Gastroesophageal sphincter (tissue), 4 donors: ENCODE measurements around the gene RANGAP1. TPM values are rescaled to one million over a fixed set of nuclear protein-coding genes. Genes with fewer than 3 reads are reported as not detected.

Source experiments
- ATAC-seq: fragments of 150-250 bp; one replicate; pipeline ENCODE4 v1.9.1; 2016; ENCODE audit warnings: mild to moderate bottlenecking, moderate library complexity
- H3K27ac ChIP-seq, 4 donors: fragments of 200-600 bp; sonication (generic) in 3 of 4; 1 replicate in 3 of 4; 2 replicates in 1 of 4; pipeline ENCODE4 v1.5.1; 2016 to 2019
- H3K27me3 ChIP-seq: fragments of 200-600 bp; sonication (generic); one replicate; pipeline ENCODE4 v1.5.1; 2019
- H3K36me3 ChIP-seq, 2 donors: fragments of 200-600 bp; sonication (generic); one replicate each; pipeline ENCODE4 v1.5.1; 2019; ENCODE audit warnings: control low read depth in 1 of 2
- H3K4me1 ChIP-seq, 3 donors: fragments of 200-600 bp; sonication (generic); 1 replicate in 2 of 3; 2 replicates in 1 of 3; pipeline ENCODE4 v1.5.1; 2016 to 2019; ENCODE audit warnings: control low read depth in 2 of 3
- H3K4me3 ChIP-seq, 2 donors: fragments of 200-600 bp; sonication (generic); one replicate each; pipeline ENCODE4 v1.5.1; 2019; ENCODE audit warnings: mild to moderate bottlenecking in 1 of 2, moderate library complexity in 1 of 2
- H3K9me3 ChIP-seq, 3 donors: fragments of 200-600 bp; sonication (generic); one replicate each; pipeline ENCODE4 v1.5.1; 2017 to 2019; ENCODE audit warnings: control low read depth in 2 of 3
- CTCF ChIP-seq, 4 experiments: fragments of 200-600 bp in 2 of 4; fragments of 450-650 bp in 2 of 4; sonication (generic) in 1 of 4; IDR thresholded peaks; one replicate each; pipeline ENCODE4 v1.5.1; 2017 to 2019; ENCODE audit warnings: antibody characterized with exemption in 4 of 4, mild to moderate bottlenecking in 2 of 4, moderate library complexity in 2 of 4
- EP300 ChIP-seq: sonication (generic); formaldehyde crosslinking; IDR thresholded peaks from one replicate; pipeline ENCODE4 v1.6.1; 2017; ENCODE audit warnings: antibody characterized with exemption, mild to moderate bottlenecking
- POLR2A ChIP-seq, 2 donors: fragments of 450-650 bp; IDR thresholded peaks; one replicate each; pipeline ENCODE4 v1.6.1; 2017; ENCODE audit warnings: antibody characterized with exemption in 2 of 2, mild to moderate bottlenecking in 2 of 2, moderate library complexity in 1 of 2
- POLR2AphosphoS5 ChIP-seq: sonication (generic); formaldehyde crosslinking; IDR thresholded peaks from one replicate; pipeline ENCODE4 v1.6.1; 2017; ENCODE audit warnings: antibody characterized with exemption
- WGBS, 2 donors: methylation state at CpG; one replicate each; pipeline ENCODE4 v1.1.5; 2018; ENCODE audit warnings: low coverage in 1 of 2; 5-methylcytosine and 5-hydroxymethylcytosine counted together
- total RNA-seq, 4 donors: library from RNA; depleted of rRNA; stranded (reverse); fragments of >200 nt; gene quantifications; one replicate each; pipeline ENCODE4 v1.1.0, GENCODE V29; 2016

Gene RANGAP1
- total RNA-seq, 4 donors from 2014 or later = 47.9 to 91.5 (median 59.1) TPM

GRCh38 chr22:41247703-41248102 is 38.3 kb downstream of the RANGAP1 start:
- H3K36me3 ChIP-seq = peaks cover 0 to 77% of the 10 kb centered on the region in 2 donors
- TF ChIP-seq CTCF (IDR thresholded peaks at IDR 0.05) = no peak
- no peak for TF ChIP-seq POLR2A (IDR thresholded peaks at IDR 0.05)
- TF ChIP-seq POLR2AphosphoS5 = no peak
- no peak for TF ChIP-seq EP300
- no peaks in the 10 kb centered on the region for H3K27me3 ChIP-seq
- H3K4me1 ChIP-seq = no peaks in the 10 kb centered on the region
- no peak for ATAC-seq
- 80% methylated on average over 2 of the region's 7 CpGs; no CpG with 5 or more reads in 1 of the 2 donors for WGBS, 2 donors
- no peak overlapping the region for H3K4me3 ChIP-seq
- no peak overlapping the region for H3K27ac ChIP-seq
- H3K9me3 ChIP-seq = no peaks in the 10 kb centered on the region

GRCh38 chr22:41245917-41246499 is 40.0 kb downstream of the RANGAP1 start:
- WGBS, 2 donors = no CpG with 5 or more reads among the region's 21 CpGs
- peaks cover 0 to 60% of the 10 kb centered on the region in 2 donors for H3K36me3 ChIP-seq
- no peaks in the 10 kb centered on the region for H3K4me1 ChIP-seq
- no peak overlapping the region for H3K27ac ChIP-seq
- no peak overlapping the region for H3K4me3 ChIP-seq
- TF ChIP-seq CTCF (IDR thresholded peaks at IDR 0.05) = no peak
- no peaks in the 10 kb centered on the region for H3K9me3 ChIP-seq
- ATAC-seq = no peak
- no peaks in the 10 kb centered on the region for H3K27me3 ChIP-seq

- WGBS, 2 donors = 63 to 74% methylated on average over 3 to 4 of the region's 6 CpGs
- H3K4me1 ChIP-seq = peaks cover 0 to 6% (median 0%) of the 10 kb centered on the region in 3 donors
- no peak for ATAC-seq
- no peak overlapping the region for H3K4me3 ChIP-seq
- peaks cover 0 to 34% of the 10 kb centered on the region in 2 donors for H3K36me3 ChIP-seq
- no peak overlapping the region for H3K27ac ChIP-seq
- H3K9me3 ChIP-seq = no peaks in the 10 kb centered on the region
- H3K27me3 ChIP-seq = no peaks in the 10 kb centered on the region
- no peak for TF ChIP-seq POLR2A (IDR thresholded peaks at IDR 0.05)
Measured at GRCh38 chr22:41243361-41243760, 42.6 kb downstream of the RANGAP1 start.

GRCh38 chr22:41242396-41243117 is 43.4 kb downstream of the RANGAP1 start:
- no peak for ATAC-seq
- 84 to 91% methylated on average over 11 to 15 of the region's 18 CpGs for WGBS, 2 donors
- Histone ChIP-seq H3K9me3 (no peaks in the 10 kb centered on the region), H3K27ac (no peak overlapping the region), H3K27me3 (no peaks in the 10 kb centered on the region), H3K36me3 (peaks cover 0 to 26% of the 10 kb centered on the region in 2 donors), H3K4me3 (no peak overlapping the region), H3K4me1 (peaks cover 0 to 15% (median 3%) of the 10 kb centered on the region in 3 donors)
- TF ChIP-seq POLR2AphosphoS5 (no peak), CTCF (IDR thresholded peaks at IDR 0.05) (no peak), POLR2A (IDR thresholded peaks at IDR 0.05) (no peak), EP300 (no peak)

GRCh38 chr22:41241133-41241676 is 44.8 kb downstream of the RANGAP1 start:
- TF ChIP-seq CTCF (IDR thresholded peaks at IDR 0.05) (no peak), POLR2A (IDR thresholded peaks at IDR 0.05) (no peak), POLR2AphosphoS5 (no peak), EP300 (no peak)
- Histone ChIP-seq H3K27me3 (no peaks in the 10 kb centered on the region), H3K36me3 (peaks cover 0 to 12% of the 10 kb centered on the region in 2 donors), H3K9me3 (no peaks in the 10 kb centered on the region), H3K4me3 (no peak overlapping the region), H3K4me1 (peaks cover 0 to 28% (median 7%) of the 10 kb centered on the region in 3 donors), H3K27ac (peak overlapping the region in 2 of 4 donors; percentile 61 to 67)
- WGBS, 2 donors = 98 to 100% methylated on average over 3 to 5 of the region's 7 CpGs
- no peak for ATAC-seq
